ENCODE measurements around the gene CEMIP. TPM values are rescaled to one million over a fixed set of nuclear protein-coding genes. Genes with fewer than 3 reads are reported as not detected.

Gene CEMIP
- total RNA-seq, 6 donors from 2014 or later = 0.59 to 38.8 (median 5.7) TPM

DNA sequence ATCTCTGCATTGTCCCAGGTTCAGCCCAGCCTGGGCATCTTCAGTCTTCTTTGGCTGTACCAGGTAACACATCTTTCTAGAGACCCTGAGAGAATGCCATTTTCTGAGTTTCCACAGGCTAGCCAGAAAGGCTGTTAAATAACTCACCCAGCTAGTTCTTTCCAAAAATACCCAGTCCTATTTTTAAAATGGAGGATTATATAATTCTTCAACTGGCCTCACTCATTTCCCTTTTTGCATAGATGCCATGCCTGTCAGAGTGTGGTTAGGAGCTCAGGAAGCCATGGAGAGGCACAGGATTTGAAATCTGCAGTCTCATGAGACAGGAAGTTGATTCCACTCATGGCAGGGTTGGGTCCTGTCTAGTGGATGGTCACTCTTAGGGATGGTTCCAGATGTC, 39.8 kb downstream of the CEMIP start:
- no peak for TF ChIP-seq CTCF (IDR thresholded peaks at IDR 0.05)
- no peak for TF ChIP-seq EP300 (IDR thresholded peaks at IDR 0.05)
- no peak for TF ChIP-seq POLR2A (IDR thresholded peaks at IDR 0.05)
- TF ChIP-seq POLR2AphosphoS5 (IDR thresholded peaks at IDR 0.05) = no peak
- H3K36me3 ChIP-seq = no peaks in the 10 kb centered on the region
- peaks cover 0 to 12% (median 0%) of the 10 kb centered on the region in 4 donors for H3K4me1 ChIP-seq
- no peaks in the 10 kb centered on the region for H3K9me3 ChIP-seq
- H3K4me3 ChIP-seq = no peak overlapping the region
- H3K27ac ChIP-seq = no peak overlapping the region
- no peaks in the 10 kb centered on the region for H3K27me3 ChIP-seq
- ATAC-seq (ENCODE audit: low FRiP score in 2 of 2) = no peak
- DNase-seq = no peak

GRCh38 chr15:80820092-80820491, 40.9 kb downstream of the CEMIP start:
- ATAC-seq (ENCODE audit: low FRiP score in 2 of 2) = no peak
- no peaks in the 10 kb centered on the region for H3K27me3 ChIP-seq
- TF ChIP-seq POLR2AphosphoS5 (IDR thresholded peaks at IDR 0.05) (no peak), CTCF (IDR thresholded peaks at IDR 0.05) (no peak), POLR2A (IDR thresholded peaks at IDR 0.05) (no peak), EP300 (IDR thresholded peaks at IDR 0.05) (no peak)
- no peaks in the 10 kb centered on the region for H3K36me3 ChIP-seq
- DNase-seq = no peak
- no peak overlapping the region for H3K4me3 ChIP-seq
- H3K4me1 ChIP-seq = peaks cover 0 to 12% (median 3%) of the 10 kb centered on the region in 4 donors
- no peaks in the 10 kb centered on the region for H3K9me3 ChIP-seq
- 61 to 73% methylated on average over 3 of the region's 3 CpGs for WGBS, 2 donors
- no peak overlapping the region for H3K27ac ChIP-seq

- H3K9me3 ChIP-seq = no peaks in the 10 kb centered on the region
- TF ChIP-seq EP300 (IDR thresholded peaks at IDR 0.05) = no peak
- no peak for TF ChIP-seq POLR2AphosphoS5 (IDR thresholded peaks at IDR 0.05)
- TF ChIP-seq POLR2A (IDR thresholded peaks at IDR 0.05) = no peak
- TF ChIP-seq CTCF (IDR thresholded peaks at IDR 0.05) = no peak
- no peak overlapping the region for H3K4me3 ChIP-seq
- H3K27me3 ChIP-seq = no peaks in the 10 kb centered on the region
- no peak overlapping the region for H3K27ac ChIP-seq
- ATAC-seq (ENCODE audit: low FRiP score in 2 of 2) (no peak), DNase-seq (no peak)
- no peaks in the 10 kb centered on the region for H3K36me3 ChIP-seq
- H3K4me1 ChIP-seq = peaks cover 0 to 7% (median 4%) of the 10 kb centered on the region in 4 donors
- 64 to 86% methylated on average over 2 to 3 of the region's 3 CpGs for WGBS, 2 donors
Observed at GRCh38 chr15:80822256-80822655, 43.1 kb downstream of the CEMIP start.

DNA sequence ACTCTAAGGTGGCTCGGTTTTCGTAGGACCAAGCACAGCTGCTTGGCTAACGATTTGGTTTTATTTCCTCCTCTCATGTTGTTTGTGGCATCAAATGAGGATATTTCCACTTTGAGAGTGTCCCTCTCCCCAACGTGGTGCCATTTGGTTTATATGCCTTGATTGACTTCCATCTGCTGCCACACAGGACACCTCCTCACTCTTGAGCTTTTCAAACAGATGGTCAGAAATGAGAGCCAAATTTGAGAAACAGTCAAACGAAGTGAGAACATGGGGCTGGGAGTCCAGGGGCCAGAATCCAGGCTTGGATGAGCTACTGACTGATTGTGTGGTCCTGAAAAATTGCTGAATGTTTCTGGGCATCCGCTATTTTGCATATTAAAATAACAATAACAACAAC, 43.5 kb downstream of the CEMIP start:
- Histone ChIP-seq H3K27ac (no peak overlapping the region), H3K4me3 (no peak overlapping the region), H3K27me3 (no peaks in the 10 kb centered on the region), H3K36me3 (no peaks in the 10 kb centered on the region), H3K9me3 (no peaks in the 10 kb centered on the region), H3K4me1 (peaks cover 0 to 7% (median 4%) of the 10 kb centered on the region in 4 donors)
- no peak for ATAC-seq (ENCODE audit: low FRiP score in 2 of 2)
- DNase-seq = no peak
- WGBS, 2 donors = 83 to 85% methylated on average over 6 of the region's 6 CpGs
- no peak for TF ChIP-seq POLR2AphosphoS5 (IDR thresholded peaks at IDR 0.05)
- no peak for TF ChIP-seq EP300 (IDR thresholded peaks at IDR 0.05)
- TF ChIP-seq POLR2A (IDR thresholded peaks at IDR 0.05) = no peak
- no peak for TF ChIP-seq CTCF (IDR thresholded peaks at IDR 0.05)

GRCh38 chr15:80823120-80823519, 44.0 kb downstream of the CEMIP start:
- Histone ChIP-seq H3K9me3 (no peaks in the 10 kb centered on the region), H3K36me3 (no peaks in the 10 kb centered on the region), H3K27me3 (no peaks in the 10 kb centered on the region), H3K4me3 (no peak overlapping the region), H3K27ac (no peak overlapping the region), H3K4me1 (peaks cover 0 to 7% (median 4%) of the 10 kb centered on the region in 4 donors)
- TF ChIP-seq POLR2A (IDR thresholded peaks at IDR 0.05) = no peak
- no peak for TF ChIP-seq POLR2AphosphoS5 (IDR thresholded peaks at IDR 0.05)
- no peak for TF ChIP-seq CTCF (IDR thresholded peaks at IDR 0.05)
- no peak for TF ChIP-seq EP300 (IDR thresholded peaks at IDR 0.05)
- ATAC-seq (ENCODE audit: low FRiP score in 2 of 2) (no peak), DNase-seq (no peak)
- 80 to 86% methylated on average over 6 of the region's 6 CpGs for WGBS, 2 donors
